Vagina (tissue), 2 donors: ENCODE results near the gene CUBN.

Source experiments
- POLR2A ChIP-seq, 2 donors: fragments of 450-650 bp; IDR thresholded peaks; one replicate each; pipeline ENCODE4 v1.6.1; 2017; ENCODE audit warnings: antibody characterized with exemption in 2 of 2, mild to moderate bottlenecking in 2 of 2, moderate library complexity in 2 of 2
- POLR2AphosphoS5 ChIP-seq, 2 donors: sonication (generic); formaldehyde crosslinking; IDR thresholded peaks; one replicate each; pipeline ENCODE4 v1.9.0; 2017; ENCODE audit warnings: antibody characterized with exemption in 2 of 2, mild to moderate bottlenecking in 2 of 2, low read depth in 1 of 2; ENCODE audit not compliant: insufficient read depth in 1 of 2
- TF ChIP-seq, protein P1 (sequence below), 3 experiments: fragments of 450-650 bp in 2 of 3; fragments of 200-600 bp in 1 of 3; sonication (generic) in 1 of 3; IDR thresholded peaks; one replicate each; pipeline ENCODE4 v1.5.1; 2017 to 2019; ENCODE audit warnings: antibody characterized with exemption in 3 of 3, mild to moderate bottlenecking in 2 of 3, moderate library complexity in 2 of 3

DNA sequence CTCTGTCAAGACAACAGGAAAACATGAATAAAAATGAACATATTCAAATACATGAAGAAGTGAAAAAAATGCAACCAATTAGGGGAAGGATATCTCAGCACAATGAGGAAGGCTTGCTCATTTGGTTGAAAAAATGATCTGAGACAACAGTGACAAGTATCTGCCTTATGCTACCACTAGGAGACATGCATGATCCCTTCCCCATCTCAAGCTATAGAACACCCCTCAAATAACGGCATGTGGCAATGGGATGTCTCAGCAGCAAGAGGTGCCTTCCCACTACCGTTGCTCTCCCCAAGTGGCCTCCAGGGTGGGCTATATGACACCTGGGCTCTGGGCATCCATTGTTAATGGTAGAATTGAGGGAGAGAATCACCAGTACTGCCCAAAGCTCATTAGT, 214.3 kb downstream of the CUBN start:
- TF ChIP-seq, protein P1, sequence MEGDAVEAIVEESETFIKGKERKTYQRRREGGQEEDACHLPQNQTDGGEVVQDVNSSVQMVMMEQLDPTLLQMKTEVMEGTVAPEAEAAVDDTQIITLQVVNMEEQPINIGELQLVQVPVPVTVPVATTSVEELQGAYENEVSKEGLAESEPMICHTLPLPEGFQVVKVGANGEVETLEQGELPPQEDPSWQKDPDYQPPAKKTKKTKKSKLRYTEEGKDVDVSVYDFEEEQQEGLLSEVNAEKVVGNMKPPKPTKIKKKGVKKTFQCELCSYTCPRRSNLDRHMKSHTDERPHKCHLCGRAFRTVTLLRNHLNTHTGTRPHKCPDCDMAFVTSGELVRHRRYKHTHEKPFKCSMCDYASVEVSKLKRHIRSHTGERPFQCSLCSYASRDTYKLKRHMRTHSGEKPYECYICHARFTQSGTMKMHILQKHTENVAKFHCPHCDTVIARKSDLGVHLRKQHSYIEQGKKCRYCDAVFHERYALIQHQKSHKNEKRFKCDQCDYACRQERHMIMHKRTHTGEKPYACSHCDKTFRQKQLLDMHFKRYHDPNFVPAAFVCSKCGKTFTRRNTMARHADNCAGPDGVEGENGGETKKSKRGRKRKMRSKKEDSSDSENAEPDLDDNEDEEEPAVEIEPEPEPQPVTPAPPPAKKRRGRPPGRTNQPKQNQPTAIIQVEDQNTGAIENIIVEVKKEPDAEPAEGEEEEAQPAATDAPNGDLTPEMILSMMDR (IDR thresholded peaks at IDR 0.05): no peak
- TF ChIP-seq POLR2AphosphoS5 (IDR thresholded peaks at IDR 0.05; ENCODE audit: insufficient read depth in 1 of 2, low read depth in 1 of 2) (no peak), POLR2A (IDR thresholded peaks at IDR 0.05) (no peak)
